Measurements from ENCODE around the gene CRY2. TPM values are rescaled to one million over a fixed set of nuclear protein-coding genes. Genes with fewer than 3 reads are reported as not detected.

The CRY2 gene
- total RNA-seq, 5 donors from 2014 or later (not counting 1 experiment from before 2014, with no cell fraction given): 54.0 to 198 (median 63.5) TPM

DNA sequence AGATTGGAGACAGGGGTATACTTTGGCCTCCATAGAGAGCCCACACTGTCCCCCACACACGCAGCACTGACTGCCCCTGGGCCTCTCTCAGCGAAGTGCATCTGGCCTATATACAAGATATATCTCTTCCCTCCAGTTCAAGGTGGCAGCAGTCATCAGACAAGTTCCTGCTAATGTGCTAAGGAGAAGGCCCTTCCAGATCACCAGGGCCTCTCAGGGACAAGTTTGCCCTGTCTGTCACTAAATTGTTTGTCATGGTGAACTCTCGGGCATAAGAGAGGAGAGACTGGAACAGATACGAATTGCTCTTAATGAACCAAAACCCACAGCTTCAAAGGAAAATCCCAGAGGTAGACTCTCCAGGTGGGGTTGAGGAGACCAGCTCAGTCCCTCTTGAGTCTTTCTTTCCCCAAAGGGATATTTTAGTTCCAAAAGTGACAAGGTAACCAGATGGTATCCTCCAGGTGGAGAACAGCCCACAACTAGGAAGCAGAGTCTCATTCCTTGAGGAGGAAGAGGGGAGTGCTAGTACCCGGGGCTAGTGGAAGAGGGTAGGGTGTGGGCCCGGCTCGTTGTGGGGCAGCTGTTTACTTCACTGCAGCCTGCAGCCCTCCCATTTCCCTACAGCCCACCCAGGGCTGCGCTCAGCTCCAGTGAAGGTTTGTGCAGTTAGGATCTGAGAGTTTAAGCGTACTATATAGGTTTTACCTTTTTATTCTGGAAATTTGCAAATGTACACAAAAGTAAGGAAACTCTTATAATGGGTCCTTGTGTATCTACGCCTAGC lies 44.6 kb upstream of the CRY2 start:
- H3K36me3 Mint-ChIP-seq: no peaks in the 10 kb centered on the region
- ChIA-PET CTCF (interaction anchor here (1.0 to 1.5 kb wide), 2 partner anchors 31 kb away, joined by 3 to 5 read pairs; no protein-coding TSS in a partner anchor), POLR2A (interaction anchor here in 1 of 2 donors (0.5 kb wide), 1 partner anchor 46 kb away, joined by 4 read pairs; no protein-coding TSS in a partner anchor)
- peaks cover 1 to 4% of the 10 kb centered on the region in 2 donors for H3K36me3 ChIP-seq (ENCODE audit: control insufficient read depth in 2 of 2, extremely low read depth in 1 of 2, insufficient read depth in 1 of 2, low read length in 1 of 2)
- ATAC-seq (replicated peaks in 1 of 4) (no peak), DNase-seq (no peak)
- H3K27me3 Mint-ChIP-seq: no peaks in the 10 kb centered on the region
- H3K9me3 Mint-ChIP-seq: no peaks in the 10 kb centered on the region
- H3K9me3 ChIP-seq: no peaks in the 10 kb centered on the region
- peak overlapping the region; percentile 46 to 92 (median 68) for H3K4me3 Mint-ChIP-seq
- H3K4me1 Mint-ChIP-seq: peaks cover 20 to 29% (median 21%) of the 10 kb centered on the region in 3 donors
- H3K4me3 ChIP-seq (ENCODE audit: control insufficient read depth in 1 of 2, extremely low read depth in 1 of 2, low read length in 1 of 2): no peak overlapping the region
- WGBS (ENCODE audit: insufficient coverage): 80% methylated on average over 2 of the region's 10 CpGs
- H3K27me3 ChIP-seq (replicated peaks in 1 of 2; ENCODE audit: control insufficient read depth in 2 of 2, extremely low read depth in 1 of 2, insufficient read depth in 2 of 2, low read length in 1 of 2): no peaks in the 10 kb centered on the region
- H3K27ac Mint-ChIP-seq: peak overlapping the region; percentile 71 to 79
- no peak overlapping the region for H3K27ac ChIP-seq (ENCODE audit: low read length)
- H3K4me1 ChIP-seq (ENCODE audit: control insufficient read depth in 1 of 2, extremely low read depth in 1 of 2, insufficient read depth in 2 of 2, low read length in 2 of 2): peaks cover 11 to 35% of the 10 kb centered on the region in 2 experiments

DNA sequence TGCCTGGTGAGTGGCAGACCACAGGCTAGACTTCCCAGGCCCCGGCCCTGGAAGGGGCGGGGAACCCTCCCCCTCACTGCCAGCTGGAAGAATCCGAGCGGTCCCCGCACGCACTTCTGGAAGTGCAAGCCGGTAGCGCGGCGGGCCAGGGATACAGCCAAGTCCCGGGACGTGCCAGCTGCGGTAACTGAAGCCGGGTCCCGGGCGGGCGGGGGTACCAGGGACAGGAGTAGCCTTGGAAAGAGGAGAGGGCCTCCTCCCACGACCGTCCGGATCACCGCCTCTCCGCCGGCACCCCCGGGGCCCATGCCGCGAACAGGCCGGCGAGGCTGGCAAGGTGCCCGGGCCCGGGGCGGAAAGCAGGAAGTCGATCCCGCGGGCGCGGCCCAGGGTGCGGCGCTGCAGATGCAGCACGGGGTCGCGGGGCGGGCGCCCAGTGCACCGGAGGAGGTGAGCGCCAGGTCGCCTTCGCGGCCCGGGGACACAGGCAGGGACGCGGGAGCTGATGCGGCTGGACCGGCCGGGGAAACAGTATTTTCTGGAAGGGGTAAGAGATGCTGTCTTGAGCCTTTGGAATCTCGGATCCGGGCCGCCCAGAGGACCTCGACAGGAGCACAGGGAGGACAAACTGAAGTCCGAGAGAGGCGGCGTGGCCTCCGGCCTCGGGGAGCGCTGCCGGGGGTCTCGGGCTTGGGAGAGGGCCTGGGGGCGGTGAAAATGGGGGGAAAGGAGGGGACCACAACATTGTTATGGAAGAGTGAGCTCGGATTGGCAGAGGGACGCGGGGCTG lies 43.1 kb upstream of the CRY2 start:
- DNase-seq (peak; percentile 7 to 78 (median 47)), ATAC-seq (replicated peaks in 1 of 4) (peak; percentile 42 to 61 (median 46))
- H3K9me3 Mint-ChIP-seq: no peaks in the 10 kb centered on the region
- WGBS (ENCODE audit: insufficient coverage): 3% methylated on average over 58 of the region's 70 CpGs
- H3K36me3 Mint-ChIP-seq: peaks cover 3% of the 10 kb centered on the region
- peak overlapping the region; percentile 76 to 98 for H3K4me3 ChIP-seq (ENCODE audit: control insufficient read depth in 1 of 2, extremely low read depth in 1 of 2, low read length in 1 of 2)
- H3K9me3 ChIP-seq: no peaks in the 10 kb centered on the region
- CTCF ChIA-PET: interaction anchor here in 1 of 2 donors (0.7 to 1.2 kb wide), 3 partner anchors 33 to 202 kb away, joined by 3 to 7 read pairs (median 5); no protein-coding TSS in a partner anchor
- peaks cover 5 to 8% of the 10 kb centered on the region in 2 donors for H3K36me3 ChIP-seq (ENCODE audit: control insufficient read depth in 2 of 2, extremely low read depth in 1 of 2, insufficient read depth in 1 of 2, low read length in 1 of 2)
- H3K4me3 Mint-ChIP-seq: peak overlapping the region; percentile 88 to 92 (median 89)
- no peaks in the 10 kb centered on the region for H3K27me3 ChIP-seq (replicated peaks in 1 of 2; ENCODE audit: control insufficient read depth in 2 of 2, extremely low read depth in 1 of 2, insufficient read depth in 2 of 2, low read length in 1 of 2)
- no peaks in the 10 kb centered on the region for H3K27me3 Mint-ChIP-seq
- H3K4me1 Mint-ChIP-seq: peaks cover 33 to 42% (median 34%) of the 10 kb centered on the region in 3 donors
- POLR2A ChIA-PET: no interaction called here
- H3K27ac Mint-ChIP-seq: peak overlapping the region; percentile 86 to 89
- peaks cover 12 to 49% of the 10 kb centered on the region in 2 experiments for H3K4me1 ChIP-seq (ENCODE audit: control insufficient read depth in 1 of 2, extremely low read depth in 1 of 2, insufficient read depth in 2 of 2, low read length in 2 of 2)
- H3K27ac ChIP-seq (ENCODE audit: low read length): peak overlapping the region; percentile 84

DNA sequence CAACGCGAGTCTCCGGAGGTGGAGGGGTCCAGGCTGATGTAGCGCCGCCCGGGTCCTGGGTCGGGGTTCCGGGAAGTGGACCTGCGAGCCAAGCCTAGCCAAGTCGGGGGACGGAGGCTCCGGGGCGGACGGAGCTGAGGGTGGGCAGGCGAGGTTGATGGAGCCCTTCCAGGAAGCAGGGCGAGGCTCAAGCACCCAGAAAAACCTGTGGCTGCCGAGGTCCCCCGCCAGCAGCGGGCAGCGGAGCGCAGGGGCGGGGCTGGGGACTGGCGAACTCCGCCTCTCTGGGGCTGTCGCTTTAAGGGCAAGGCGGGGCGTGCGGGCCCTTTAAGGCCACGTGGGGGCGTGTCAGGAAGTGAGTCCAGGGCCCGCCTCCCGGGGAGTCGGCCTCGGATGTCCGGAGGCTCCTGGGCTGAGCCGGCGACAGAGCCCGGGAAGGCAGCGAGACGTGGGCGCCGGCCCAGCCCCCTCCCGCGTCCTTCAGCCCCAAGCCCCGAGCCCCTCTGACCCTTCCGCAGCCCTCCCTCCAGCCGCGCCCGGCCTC lies 42.4 kb upstream of the CRY2 start, which contains the start of gene SLC35C1:
Gene SLC35C1 (plus strand): TSS at position 389 of the 544 bp plus-strand sequence. CDS start 653 bp downstream, outside the sequence.
- H3K27me3 ChIP-seq (replicated peaks in 1 of 2; ENCODE audit: control insufficient read depth in 2 of 2, extremely low read depth in 1 of 2, insufficient read depth in 2 of 2, low read length in 1 of 2): no peaks in the 10 kb centered on the region
- CTCF ChIA-PET: interaction anchor here in 1 of 2 donors (1.0 to 1.2 kb wide), 2 partner anchors 33 to 38 kb away, joined by 5 to 7 read pairs; no protein-coding TSS in a partner anchor
- H3K27ac ChIP-seq (ENCODE audit: low read length): peak within 1 kb of the TSS; percentile 84
- 1% methylated on average over 47 of the region's 49 CpGs for WGBS (ENCODE audit: insufficient coverage)
- H3K4me1 ChIP-seq (ENCODE audit: control insufficient read depth in 1 of 2, extremely low read depth in 1 of 2, insufficient read depth in 2 of 2, low read length in 2 of 2): peaks cover 12 to 55% of the 10 kb centered on the region in 2 experiments
- Mint-ChIP-seq H3K27me3 (no peaks in the 10 kb centered on the region), H3K36me3 (peaks cover 9% of the 10 kb centered on the region), H3K9me3 (no peaks in the 10 kb centered on the region), H3K27ac (peak within 1 kb of the TSS; percentile 86 to 89), H3K4me1 (peaks cover 40 to 48% (median 41%) of the 10 kb centered on the region in 3 donors), H3K4me3 (peak within 1 kb of the TSS; percentile 88 to 92 (median 89))
- H3K36me3 ChIP-seq (ENCODE audit: control insufficient read depth in 2 of 2, extremely low read depth in 1 of 2, insufficient read depth in 1 of 2, low read length in 1 of 2): peaks cover 5 to 14% of the 10 kb centered on the region in 2 donors
- POLR2A ChIA-PET: no interaction called here
- ATAC-seq (replicated peaks in 1 of 4) (peak; percentile 93 to 97 (median 94)), DNase-seq (peak; percentile 85 to 98 (median 92))
- no peaks in the 10 kb centered on the region for H3K9me3 ChIP-seq
- peak within 1 kb of the TSS; percentile 76 to 98 for H3K4me3 ChIP-seq (ENCODE audit: control insufficient read depth in 1 of 2, extremely low read depth in 1 of 2, low read length in 1 of 2)

DNA sequence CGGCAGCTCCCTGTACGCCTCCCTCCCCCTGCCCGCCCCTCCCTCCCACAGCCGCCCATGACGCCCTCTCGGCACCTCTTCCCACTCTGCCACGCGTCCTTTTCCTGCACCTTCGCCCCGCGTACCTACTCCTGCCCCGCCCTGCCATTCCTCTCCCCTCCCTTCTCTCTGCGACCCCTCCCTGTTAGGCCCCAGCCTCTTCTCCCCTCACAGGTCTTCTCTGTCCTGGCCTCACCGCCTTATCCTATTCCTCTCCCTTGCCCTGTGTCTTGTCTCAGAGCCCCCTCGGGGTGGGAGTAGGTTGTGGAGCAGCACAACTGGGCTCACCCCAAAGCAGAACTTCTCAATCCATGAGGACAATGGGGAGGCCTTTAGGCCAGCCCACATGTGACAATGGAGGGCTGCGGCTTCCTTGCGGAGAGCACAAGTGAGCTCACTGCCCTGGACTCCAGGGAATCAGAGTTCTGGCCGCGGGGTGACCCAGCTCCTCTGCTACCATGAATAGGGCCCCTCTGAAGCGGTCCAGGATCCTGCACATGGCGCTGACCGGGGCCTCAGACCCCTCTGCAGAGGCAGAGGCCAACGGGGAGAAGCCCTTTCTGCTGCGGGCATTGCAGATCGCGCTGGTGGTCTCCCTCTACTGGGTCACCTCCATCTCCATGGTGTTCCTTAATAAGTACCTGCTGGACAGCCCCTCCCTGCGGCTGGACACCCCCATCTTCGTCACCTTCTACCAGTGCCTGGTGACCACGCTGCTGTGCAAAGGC lies 41.8 kb upstream of the CRY2 start:
- Mint-ChIP-seq H3K36me3 (peaks cover 10% of the 10 kb centered on the region), H3K9me3 (no peaks in the 10 kb centered on the region), H3K27ac (peak overlapping the region; percentile 86), H3K4me1 (peaks cover 45 to 53% (median 47%) of the 10 kb centered on the region in 3 donors), H3K27me3 (no peaks in the 10 kb centered on the region), H3K4me3 (peak overlapping the region; percentile 88 to 92 (median 89))
- H3K4me1 ChIP-seq (ENCODE audit: control insufficient read depth in 1 of 2, extremely low read depth in 1 of 2, insufficient read depth in 2 of 2, low read length in 2 of 2): peaks cover 12 to 58% of the 10 kb centered on the region in 2 experiments
- 30% methylated on average over 23 of the region's 29 CpGs for WGBS (ENCODE audit: insufficient coverage)
- no peaks in the 10 kb centered on the region for H3K9me3 ChIP-seq
- H3K36me3 ChIP-seq (ENCODE audit: control insufficient read depth in 2 of 2, extremely low read depth in 1 of 2, insufficient read depth in 1 of 2, low read length in 1 of 2): peaks cover 5 to 19% of the 10 kb centered on the region in 2 donors
- DNase-seq (peak in 3 of 35 experiments; percentile 3 to 13 (median 9)), ATAC-seq (replicated peaks in 1 of 4) (peak; percentile 27 to 56 (median 39))
- no peak overlapping the region for H3K27ac ChIP-seq (ENCODE audit: low read length)
- peak overlapping the region; percentile 64 to 98 for H3K4me3 ChIP-seq (ENCODE audit: control insufficient read depth in 1 of 2, extremely low read depth in 1 of 2, low read length in 1 of 2)
- ChIA-PET POLR2A (interaction anchor here in 1 of 2 donors (0.6 kb wide), 1 partner anchor 19 kb away, joined by 4 read pairs; no protein-coding TSS in a partner anchor), CTCF (interaction anchor here (0.8 to 1.2 kb wide), 3 partner anchors 34 to 37 kb away, joined by 3 to 7 read pairs (median 5); no protein-coding TSS in a partner anchor)
- no peaks in the 10 kb centered on the region for H3K27me3 ChIP-seq (replicated peaks in 1 of 2; ENCODE audit: control insufficient read depth in 2 of 2, extremely low read depth in 1 of 2, insufficient read depth in 2 of 2, low read length in 1 of 2)

DNA sequence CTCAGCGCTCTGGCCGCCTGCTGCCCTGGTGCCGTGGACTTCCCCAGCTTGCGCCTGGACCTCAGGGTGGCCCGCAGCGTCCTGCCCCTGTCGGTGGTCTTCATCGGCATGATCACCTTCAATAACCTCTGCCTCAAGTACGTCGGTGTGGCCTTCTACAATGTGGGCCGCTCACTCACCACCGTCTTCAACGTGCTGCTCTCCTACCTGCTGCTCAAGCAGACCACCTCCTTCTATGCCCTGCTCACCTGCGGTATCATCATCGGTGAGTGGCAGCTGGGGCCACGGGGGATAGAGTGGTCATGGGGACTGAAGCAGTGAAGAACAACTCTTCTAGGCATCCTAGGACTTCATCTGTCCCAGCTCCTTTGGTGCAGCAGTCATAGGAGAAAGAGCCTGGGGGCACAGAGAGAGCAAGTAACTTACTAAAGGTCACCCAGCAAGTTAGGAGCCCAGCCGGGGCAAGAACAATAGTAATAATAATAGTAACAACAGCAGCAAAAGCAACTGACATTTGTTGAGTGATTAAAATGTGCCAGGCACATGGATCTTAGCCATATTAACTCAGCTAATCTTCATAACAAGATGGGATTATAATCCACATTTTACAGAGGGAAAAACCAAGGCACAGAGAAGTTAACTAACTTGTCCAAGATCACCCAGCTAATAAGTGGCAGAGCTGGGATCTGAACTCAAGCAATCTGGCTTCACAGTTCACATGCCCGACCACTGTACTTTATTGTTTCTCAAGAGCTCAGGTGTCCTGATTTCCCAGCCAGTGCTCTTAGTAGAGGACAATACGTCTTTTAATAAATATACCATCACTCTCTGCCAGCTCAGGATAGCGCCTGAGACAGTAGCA lies 41.0 kb upstream of the CRY2 start:
- ChIA-PET POLR2A (interaction anchor here (0.5 to 0.6 kb wide), 2 partner anchors 19 to 134 kb away, joined by 4 to 6 read pairs; no protein-coding TSS in a partner anchor), CTCF (interaction anchor here in 1 of 2 donors (0.8 kb wide), 1 partner anchor 35 kb away, joined by 3 read pairs; no protein-coding TSS in a partner anchor)
- H3K27ac ChIP-seq (ENCODE audit: low read length): no peak overlapping the region
- no peaks in the 10 kb centered on the region for H3K9me3 Mint-ChIP-seq
- peak overlapping the region; percentile 17 to 98 for H3K4me3 ChIP-seq (ENCODE audit: control insufficient read depth in 1 of 2, extremely low read depth in 1 of 2, low read length in 1 of 2)
- H3K4me3 Mint-ChIP-seq: peak overlapping the region; percentile 88 to 92 (median 89)
- peaks cover 12% of the 10 kb centered on the region for H3K36me3 Mint-ChIP-seq
- peaks cover 12 to 58% of the 10 kb centered on the region in 2 experiments for H3K4me1 ChIP-seq (ENCODE audit: control insufficient read depth in 1 of 2, extremely low read depth in 1 of 2, insufficient read depth in 2 of 2, low read length in 2 of 2)
- peak overlapping the region; percentile 80 to 86 for H3K27ac Mint-ChIP-seq
- peaks cover 48 to 53% (median 50%) of the 10 kb centered on the region in 3 donors for H3K4me1 Mint-ChIP-seq
- H3K27me3 ChIP-seq (replicated peaks in 1 of 2; ENCODE audit: control insufficient read depth in 2 of 2, extremely low read depth in 1 of 2, insufficient read depth in 2 of 2, low read length in 1 of 2): no peaks in the 10 kb centered on the region
- DNase-seq (no peak), ATAC-seq (replicated peaks in 1 of 4) (no peak)
- H3K36me3 ChIP-seq (ENCODE audit: control insufficient read depth in 2 of 2, extremely low read depth in 1 of 2, insufficient read depth in 1 of 2, low read length in 1 of 2): peaks cover 11 to 26% of the 10 kb centered on the region in 2 donors
- H3K27me3 Mint-ChIP-seq: no peaks in the 10 kb centered on the region
- WGBS (ENCODE audit: insufficient coverage): 95% methylated on average over 8 of the region's 20 CpGs
- no peaks in the 10 kb centered on the region for H3K9me3 ChIP-seq

All from T-cell (primary cell).